Activated naive CD4-positive, alpha-beta T cell treated with anti-CD3 and anti-CD28 coated beads, Interleukin-2, amount 10 ng/mL, durations not matched to agents 7 days and 5 days (primary cell): ENCODE results near the gene CLEC3B.
"Not testable (repeated sequence)": the region's sequence is repeated elsewhere in the genome, so short reads cannot be mapped to it uniquely, and the experiment has no call there.

Experiments
- CTCF ChIA-PET: fragments of 350-600 bp; sonication (Branson Sonifier 250); formaldehyde crosslinking; loops from one replicate; lab custom pipeline; 2021; ENCODE audit warnings: antibody characterized with exemption; lab: Charles Lee
- DNase-seq: peaks from one replicate; pipeline ENCODE4 v3.0.0-alpha.2; 2020
- H3K27ac Mint-ChIP-seq: one replicate; pipeline ENCODE4 v1.8.0; 2021; ENCODE audit warnings: mild to moderate bottlenecking, moderate library complexity, mixed read lengths
- H3K27me3 Mint-ChIP-seq: one replicate; pipeline ENCODE4 v1.8.0; 2021; ENCODE audit warnings: mild to moderate bottlenecking, mixed read lengths
- H3K36me3 Mint-ChIP-seq: one replicate; pipeline ENCODE4 v1.8.0; 2021; ENCODE audit warnings: mixed read lengths
- H3K4me1 Mint-ChIP-seq: one replicate; pipeline ENCODE4 v1.8.0; 2021; ENCODE audit warnings: mixed read lengths
- H3K4me3 Mint-ChIP-seq: one replicate; pipeline ENCODE4 v1.8.0; 2021; ENCODE audit warnings: mild to moderate bottlenecking, moderate library complexity, mixed read lengths
- H3K9me3 Mint-ChIP-seq: one replicate; pipeline ENCODE4 v1.8.0; 2021; ENCODE audit warnings: mixed read lengths

CLEC3B gene

GRCh38 chr3:45031531-45031930 is 5.4 kb downstream of the CLEC3B start:
- CTCF ChIA-PET: interaction anchor here (1.5 kb wide), 1 partner anchor 9 kb away, joined by 5 read pairs; no protein-coding TSS in a partner anchor
- peaks cover 69% of the 10 kb centered on the region for H3K27me3 Mint-ChIP-seq

GRCh38 chr3:45032113-45032512 is 6.0 kb downstream of the CLEC3B start:
- Mint-ChIP-seq H3K27me3 (peaks cover 69% of the 10 kb centered on the region), H3K27ac (no peak overlapping the region)
- CTCF ChIA-PET: no interaction called here

More at GRCh38 chr3:45031531-45031930, 5.4 kb downstream of the CLEC3B start:
- DNase-seq: no peak
- no peaks in the 10 kb centered on the region for H3K36me3 Mint-ChIP-seq
- no peak overlapping the region for H3K27ac Mint-ChIP-seq
- H3K9me3 Mint-ChIP-seq: no peaks in the 10 kb centered on the region
- peaks cover 26% of the 10 kb centered on the region for H3K4me1 Mint-ChIP-seq
- H3K4me3 Mint-ChIP-seq: no peak overlapping the region

GRCh38 chr3:45033791-45034190 is 7.7 kb downstream of the CLEC3B start:
- H3K4me1 Mint-ChIP-seq: peaks cover 33% of the 10 kb centered on the region
- DNase-seq: no peak
- H3K9me3 Mint-ChIP-seq: no peaks in the 10 kb centered on the region
- H3K4me3 Mint-ChIP-seq: no peak overlapping the region
- CTCF ChIA-PET: interaction anchor here (2.4 to 17.4 kb wide), 2 partner anchors 175 to 626 kb away, joined by 5 to 390 read pairs; no protein-coding TSS in a partner anchor
- H3K27me3 Mint-ChIP-seq: peaks cover 71% of the 10 kb centered on the region
- no peaks in the 10 kb centered on the region for H3K36me3 Mint-ChIP-seq
- no peak overlapping the region for H3K27ac Mint-ChIP-seq

More at GRCh38 chr3:45032113-45032512, 6.0 kb downstream of the CLEC3B start:
- no peak for DNase-seq
- Mint-ChIP-seq H3K36me3 (no peaks in the 10 kb centered on the region), H3K4me3 (no peak overlapping the region), H3K4me1 (peaks cover 28% of the 10 kb centered on the region), H3K9me3 (no peaks in the 10 kb centered on the region)

GRCh38 chr3:45034612-45035252 is 8.6 kb downstream of the CLEC3B start:
- Mint-ChIP-seq H3K9me3 (no peaks in the 10 kb centered on the region), H3K4me3 (peak overlapping the region; percentile 29), H3K4me1 (peaks cover 33% of the 10 kb centered on the region), H3K27me3 (peaks cover 75% of the 10 kb centered on the region), H3K36me3 (no peaks in the 10 kb centered on the region), H3K27ac (peak overlapping the region; percentile 43)
- CTCF ChIA-PET: interaction anchor here (2.4 to 17.4 kb wide), 3 partner anchors 43 to 625 kb away, joined by 5 to 390 read pairs (median 16); no protein-coding TSS in a partner anchor
- DNase-seq: peak; percentile 62

DNA sequence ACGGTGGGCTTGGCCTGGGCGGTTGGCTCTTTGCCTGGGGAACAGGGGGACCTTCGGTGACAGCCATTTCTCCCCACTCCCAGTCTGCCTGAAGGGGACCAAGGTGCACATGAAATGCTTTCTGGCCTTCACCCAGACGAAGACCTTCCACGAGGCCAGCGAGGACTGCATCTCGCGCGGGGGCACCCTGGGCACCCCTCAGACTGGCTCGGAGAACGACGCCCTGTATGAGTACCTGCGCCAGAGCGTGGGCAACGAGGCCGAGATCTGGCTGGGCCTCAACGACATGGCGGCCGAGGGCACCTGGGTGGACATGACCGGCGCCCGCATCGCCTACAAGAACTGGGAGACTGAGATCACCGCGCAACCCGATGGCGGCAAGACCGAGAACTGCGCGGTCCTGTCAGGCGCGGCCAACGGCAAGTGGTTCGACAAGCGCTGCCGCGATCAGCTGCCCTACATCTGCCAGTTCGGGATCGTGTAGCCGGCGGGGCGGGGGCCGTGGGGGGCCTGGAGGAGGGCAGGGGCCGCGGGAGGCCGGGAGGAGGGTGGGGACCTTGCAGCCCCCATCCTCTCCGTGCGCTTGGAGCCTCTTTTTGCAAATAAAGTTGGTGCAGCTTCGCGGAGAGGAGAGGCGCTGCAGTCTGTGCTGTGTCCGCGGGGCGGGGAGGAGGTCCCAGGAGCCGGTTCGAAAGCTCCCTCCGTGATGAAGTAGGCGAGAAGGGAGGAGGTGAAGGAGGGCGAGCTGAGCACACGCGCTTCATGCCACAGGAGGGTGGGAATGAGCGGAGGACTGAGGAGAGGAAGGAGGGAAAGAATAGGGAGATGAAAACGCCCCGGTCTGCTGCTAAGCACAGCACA is 9.6 kb downstream of the CLEC3B start:
- no peaks in the 10 kb centered on the region for H3K36me3 Mint-ChIP-seq
- peak; percentile 45 for DNase-seq
- CTCF ChIA-PET: interaction anchor here (1.0 to 17.4 kb wide), 9 partner anchors 8 to 626 kb away, joined by 3 to 390 read pairs (median 5); no protein-coding TSS in a partner anchor
- no peaks in the 10 kb centered on the region for H3K9me3 Mint-ChIP-seq
- H3K4me1 Mint-ChIP-seq: peaks cover 39% of the 10 kb centered on the region
- peak overlapping the region; percentile 39 for H3K4me3 Mint-ChIP-seq
- H3K27ac Mint-ChIP-seq: no peak overlapping the region
- peaks cover 71% of the 10 kb centered on the region for H3K27me3 Mint-ChIP-seq

DNA sequence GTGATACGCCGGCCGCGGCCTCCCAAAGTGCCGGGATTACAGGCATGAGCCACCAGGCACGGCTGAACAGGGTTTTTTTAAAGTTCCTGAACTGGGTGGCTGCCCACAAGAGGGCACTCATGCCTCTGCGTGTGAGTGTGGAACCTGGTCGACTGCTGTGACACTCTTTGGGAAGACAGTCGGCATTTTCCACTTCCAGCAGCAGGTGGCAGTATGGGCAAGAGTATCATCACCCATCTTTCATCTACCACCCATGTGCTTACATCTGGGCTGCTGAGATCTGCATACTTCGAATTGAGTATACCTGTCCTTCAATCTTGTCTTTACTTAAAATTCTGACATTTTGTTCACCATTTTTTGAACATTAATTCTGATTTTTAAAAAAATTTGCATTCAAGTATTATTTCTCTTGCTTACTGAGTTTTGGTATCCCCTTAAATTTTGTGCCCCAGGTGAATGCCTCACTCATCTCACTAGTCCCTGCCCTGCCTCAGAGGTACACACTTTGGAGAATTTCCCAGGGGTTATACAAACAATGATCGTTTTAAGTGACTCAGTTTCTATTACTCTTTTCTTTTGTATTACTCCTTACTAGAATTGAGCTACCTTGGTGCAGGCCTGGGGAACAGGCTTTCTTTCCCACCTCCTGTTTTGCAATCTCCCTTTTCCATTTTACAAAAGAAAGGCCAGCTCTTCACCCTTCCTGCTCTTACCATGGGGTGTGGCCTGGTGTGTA is 11.8 kb downstream of the CLEC3B start:
- no peak overlapping the region for H3K27ac Mint-ChIP-seq
- H3K36me3 Mint-ChIP-seq: no peaks in the 10 kb centered on the region
- H3K4me3 Mint-ChIP-seq: no peak overlapping the region
- H3K9me3 Mint-ChIP-seq: no peaks in the 10 kb centered on the region
- CTCF ChIA-PET: interaction anchor here (0.7 to 17.4 kb wide), 14 partner anchors 46 to 889 kb away, joined by 3 to 390 read pairs (median 5); no protein-coding TSS in a partner anchor
- H3K4me1 Mint-ChIP-seq: peaks cover 59% of the 10 kb centered on the region
- peak; percentile 96 for DNase-seq
- H3K27me3 Mint-ChIP-seq: peaks cover 71% of the 10 kb centered on the region

- Mint-ChIP-seq H3K27me3 (peaks cover 58% of the 10 kb centered on the region), H3K4me1 (peaks cover 33% of the 10 kb centered on the region), H3K9me3 (no peaks in the 10 kb centered on the region), H3K36me3 (no peaks in the 10 kb centered on the region), H3K27ac (peak overlapping the region; percentile 9), H3K4me3 (no peak overlapping the region)
- CTCF ChIA-PET: interaction anchor here (1.0 to 17.4 kb wide), 23 partner anchors 11 to 674 kb away, joined by 3 to 390 read pairs (median 4); no protein-coding TSS in a partner anchor
- DNase-seq: peak; percentile 47
These were observed 15.6 kb downstream of the CLEC3B start for GRCh38 chr3:45041666-45042065.

DNA sequence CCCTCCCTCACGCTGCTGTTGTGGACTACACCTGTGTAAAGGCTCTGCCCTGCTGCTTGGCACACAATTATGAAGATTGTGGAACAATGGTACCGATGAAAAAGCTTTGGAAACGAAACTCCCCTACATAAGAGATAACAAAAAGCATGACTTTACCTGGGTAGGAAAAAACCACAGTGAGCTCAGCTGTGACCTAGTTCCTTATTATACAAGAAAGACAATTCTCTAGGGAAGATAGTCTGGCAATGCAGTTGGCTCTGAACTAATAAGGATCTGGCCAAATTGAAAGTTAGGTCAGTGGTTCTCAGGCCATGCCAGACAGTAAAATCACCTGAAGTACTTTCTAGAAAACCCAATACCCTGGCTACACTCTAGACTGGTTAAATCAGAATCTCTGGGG is 16.1 kb downstream of the CLEC3B start:
- H3K9me3 Mint-ChIP-seq: no peaks in the 10 kb centered on the region
- DNase-seq: no peak
- no peak overlapping the region for H3K4me3 Mint-ChIP-seq
- CTCF ChIA-PET: interaction anchor here (0.9 to 17.4 kb wide), 19 partner anchors 12 to 673 kb away, joined by 3 to 390 read pairs (median 4); no protein-coding TSS in a partner anchor
- H3K27me3 Mint-ChIP-seq: peaks cover 58% of the 10 kb centered on the region
- peaks cover 31% of the 10 kb centered on the region for H3K4me1 Mint-ChIP-seq
- no peak overlapping the region for H3K27ac Mint-ChIP-seq
- no peaks in the 10 kb centered on the region for H3K36me3 Mint-ChIP-seq

- no peaks in the 10 kb centered on the region for H3K9me3 Mint-ChIP-seq
- DNase-seq: no peak
- no peak overlapping the region for H3K4me3 Mint-ChIP-seq
- H3K4me1 Mint-ChIP-seq: peaks cover 26% of the 10 kb centered on the region
- H3K27me3 Mint-ChIP-seq: peaks cover 67% of the 10 kb centered on the region
- H3K27ac Mint-ChIP-seq: no peak overlapping the region
- CTCF ChIA-PET: interaction anchor here (1.1 to 17.4 kb wide), 4 partner anchors 14 to 456 kb away, joined by 3 to 390 read pairs (median 14); no protein-coding TSS in a partner anchor
- no peaks in the 10 kb centered on the region for H3K36me3 Mint-ChIP-seq
These were observed 17.7 kb downstream of the CLEC3B start for GRCh38 chr3:45043728-45044299.

DNA sequence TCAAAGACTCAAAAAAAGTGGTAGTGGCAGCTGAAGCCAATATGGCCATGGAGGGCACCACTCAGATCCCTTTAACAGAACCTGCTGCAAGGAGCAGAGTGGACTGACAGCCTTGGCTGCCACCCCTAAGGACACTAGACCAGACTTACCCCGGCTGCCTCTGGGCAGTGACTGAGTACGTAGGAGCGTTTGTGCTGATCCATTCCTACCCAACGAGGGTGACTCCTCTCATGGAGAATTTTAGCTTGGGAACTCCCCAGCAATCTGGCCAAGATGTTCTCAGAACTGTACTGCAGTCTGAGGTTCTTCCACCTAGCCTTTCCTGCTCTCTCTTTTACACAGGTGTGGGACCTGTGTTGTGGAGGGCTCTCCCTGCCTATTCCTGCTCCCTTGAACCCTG is 22.1 kb downstream of the CLEC3B start:
- Mint-ChIP-seq H3K36me3 (no peaks in the 10 kb centered on the region), H3K4me3 (no peak overlapping the region), H3K27me3 (peaks cover 84% of the 10 kb centered on the region), H3K27ac (no peak overlapping the region), H3K9me3 (no peaks in the 10 kb centered on the region), H3K4me1 (no peaks in the 10 kb centered on the region)
- DNase-seq: no peak
- CTCF ChIA-PET: interaction anchor here (2.1 to 17.4 kb wide), 2 partner anchors 161 to 611 kb away, joined by 5 to 390 read pairs; no protein-coding TSS in a partner anchor

- peaks cover 85% of the 10 kb centered on the region for H3K27me3 Mint-ChIP-seq
- H3K9me3 Mint-ChIP-seq: no peaks in the 10 kb centered on the region
- CTCF ChIA-PET: interaction anchor here (17.4 kb wide), 1 partner anchor 159 kb away, joined by 390 read pairs; no protein-coding TSS in a partner anchor
- DNase-seq: no peak
- H3K36me3 Mint-ChIP-seq: no peaks in the 10 kb centered on the region
- no peak overlapping the region for H3K27ac Mint-ChIP-seq
- H3K4me3 Mint-ChIP-seq: no peak overlapping the region
- peaks cover 12% of the 10 kb centered on the region for H3K4me1 Mint-ChIP-seq
These were observed 23.7 kb downstream of the CLEC3B start for GRCh38 chr3:45049807-45050206.

GRCh38 chr3:45051685-45052084 is 25.6 kb downstream of the CLEC3B start:
- Mint-ChIP-seq H3K36me3 (no peaks in the 10 kb centered on the region), H3K4me1 (peaks cover 20% of the 10 kb centered on the region), H3K27ac (no peak overlapping the region), H3K4me3 (no peak overlapping the region), H3K27me3 (peaks cover 76% of the 10 kb centered on the region), H3K9me3 (no peaks in the 10 kb centered on the region)
- CTCF ChIA-PET: interaction anchor here (0.9 to 6.6 kb wide), 3 partner anchors 11 to 160 kb away, joined by 3 to 49 read pairs (median 3); no protein-coding TSS in a partner anchor
- DNase-seq: no peak

DNA sequence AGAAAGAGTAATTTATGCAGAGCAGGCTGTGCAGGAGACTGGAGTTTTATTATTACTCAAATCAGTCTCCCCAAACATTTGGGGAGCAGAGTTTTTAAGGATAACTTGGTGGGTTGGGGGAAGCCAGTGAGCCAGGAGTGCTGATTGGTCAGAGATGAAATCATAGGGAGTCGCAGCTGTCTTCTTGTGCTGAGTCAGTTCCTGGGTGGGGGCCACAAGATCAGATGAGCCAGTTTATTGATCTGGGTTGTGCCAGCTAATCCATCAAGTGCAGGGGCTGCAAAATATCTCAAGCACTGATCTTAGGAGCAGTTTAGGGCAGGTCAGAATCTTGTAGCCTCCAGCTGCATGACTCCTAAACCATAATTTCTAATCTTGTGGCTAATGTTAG is 27.7 kb downstream of the CLEC3B start:
- not testable (repeated sequence) for DNase-seq, H3K36me3 Mint-ChIP-seq, H3K4me3 Mint-ChIP-seq, H3K27ac Mint-ChIP-seq, H3K9me3 Mint-ChIP-seq
- peaks cover 27% of the 10 kb centered on the region for H3K4me1 Mint-ChIP-seq
- peaks cover 70% of the 10 kb centered on the region for H3K27me3 Mint-ChIP-seq
- CTCF ChIA-PET: interaction anchor here (4.6 to 6.6 kb wide), 2 partner anchors 13 to 157 kb away, joined by 31 to 49 read pairs; no protein-coding TSS in a partner anchor
